ENCODE data around the gene RFX2.
"Not testable (repeated sequence)": the region's sequence is repeated elsewhere in the genome, so short reads cannot be mapped to it uniquely, and the experiment has no call there.

RFX2 gene

GRCh38 chr19:6073858-6074708, 36.2 kb downstream of the RFX2 start:
- no peak overlapping the region for H3K9ac ChIP-seq (ENCODE audit: low read length)
- H3K27me3 ChIP-seq (replicated peaks; ENCODE audit: control insufficient read depth, insufficient read depth, low read length), result no peaks in the 10 kb centered on the region
- H3K4me1 ChIP-seq (ENCODE audit: control insufficient read depth, insufficient read depth, low read length), result peaks cover 60% of the 10 kb centered on the region
- no peak overlapping the region for H3K4me3 ChIP-seq (ENCODE audit: low read length)
- no peak for DNase-seq (ENCODE audit: low read depth)
- no peaks in the 10 kb centered on the region for H3K36me3 ChIP-seq (ENCODE audit: control insufficient read depth, insufficient read depth, low read length, severe bottlenecking)
- H3K9me3 ChIP-seq (ENCODE audit: control insufficient read depth, low read length), result no peaks in the 10 kb centered on the region

GRCh38 chr19:6073233-6073632, 37.1 kb downstream of the RFX2 start:
- not testable (repeated sequence) for H3K27me3 ChIP-seq (replicated peaks; ENCODE audit: control insufficient read depth, insufficient read depth, low read length); H3K36me3 ChIP-seq (ENCODE audit: control insufficient read depth, insufficient read depth, low read length, severe bottlenecking); H3K9ac ChIP-seq (ENCODE audit: low read length); H3K4me3 ChIP-seq (ENCODE audit: low read length); H3K9me3 ChIP-seq (ENCODE audit: control insufficient read depth, low read length); DNase-seq (ENCODE audit: low read depth)
- H3K4me1 ChIP-seq (ENCODE audit: control insufficient read depth, insufficient read depth, low read length), result peaks cover 61% of the 10 kb centered on the region

- Histone ChIP-seq H3K27me3 (replicated peaks; ENCODE audit: control insufficient read depth, insufficient read depth, low read length) (no peaks in the 10 kb centered on the region), H3K36me3 (ENCODE audit: control insufficient read depth, insufficient read depth, low read length, severe bottlenecking) (no peaks in the 10 kb centered on the region), H3K9ac (ENCODE audit: low read length) (peak overlapping the region; percentile 83), H3K4me3 (ENCODE audit: low read length) (peak overlapping the region; percentile 60), H3K9me3 (ENCODE audit: control insufficient read depth, low read length) (no peaks in the 10 kb centered on the region), H3K4me1 (ENCODE audit: control insufficient read depth, insufficient read depth, low read length) (peaks cover 66% of the 10 kb centered on the region)
- no peak for DNase-seq (ENCODE audit: low read depth)
These were observed 38.4 kb downstream of the RFX2 start for GRCh38 chr19:6071875-6072274.

GRCh38 chr19:6070720-6071485, 39.4 kb downstream of the RFX2 start:
- Histone ChIP-seq H3K9me3 (ENCODE audit: control insufficient read depth, low read length) (no peaks in the 10 kb centered on the region), H3K9ac (ENCODE audit: low read length) (peak overlapping the region; percentile 83), H3K4me3 (ENCODE audit: low read length) (peak overlapping the region; percentile 60), H3K36me3 (ENCODE audit: control insufficient read depth, insufficient read depth, low read length, severe bottlenecking) (no peaks in the 10 kb centered on the region), H3K27me3 (replicated peaks; ENCODE audit: control insufficient read depth, insufficient read depth, low read length) (no peaks in the 10 kb centered on the region), H3K4me1 (ENCODE audit: control insufficient read depth, insufficient read depth, low read length) (peaks cover 67% of the 10 kb centered on the region)
- peak; percentile 90 for DNase-seq (ENCODE audit: low read depth)

GRCh38 chr19:6070207-6070681, 40.1 kb downstream of the RFX2 start:
- no peak for DNase-seq (ENCODE audit: low read depth)
- H3K9ac ChIP-seq (ENCODE audit: low read length), result peak overlapping the region; percentile 83

GRCh38 chr19:6069268-6069791, 41.0 kb downstream of the RFX2 start:
- Histone ChIP-seq H3K27me3 (replicated peaks; ENCODE audit: control insufficient read depth, insufficient read depth, low read length) (no peaks in the 10 kb centered on the region), H3K9me3 (ENCODE audit: control insufficient read depth, low read length) (no peaks in the 10 kb centered on the region), H3K4me1 (ENCODE audit: control insufficient read depth, insufficient read depth, low read length) (peaks cover 61% of the 10 kb centered on the region), H3K4me3 (ENCODE audit: low read length) (no peak overlapping the region), H3K9ac (ENCODE audit: low read length) (no peak overlapping the region), H3K36me3 (ENCODE audit: control insufficient read depth, insufficient read depth, low read length, severe bottlenecking) (no peaks in the 10 kb centered on the region)
- DNase-seq (ENCODE audit: low read depth), result no peak

More at GRCh38 chr19:6070207-6070681, 40.1 kb downstream of the RFX2 start:
- no peaks in the 10 kb centered on the region for H3K36me3 ChIP-seq (ENCODE audit: control insufficient read depth, insufficient read depth, low read length, severe bottlenecking)
- H3K27me3 ChIP-seq (replicated peaks; ENCODE audit: control insufficient read depth, insufficient read depth, low read length), result no peaks in the 10 kb centered on the region
- no peak overlapping the region for H3K4me3 ChIP-seq (ENCODE audit: low read length)
- no peaks in the 10 kb centered on the region for H3K9me3 ChIP-seq (ENCODE audit: control insufficient read depth, low read length)
- peaks cover 66% of the 10 kb centered on the region for H3K4me1 ChIP-seq (ENCODE audit: control insufficient read depth, insufficient read depth, low read length)

- peaks cover 65% of the 10 kb centered on the region for H3K4me1 ChIP-seq (ENCODE audit: control insufficient read depth, insufficient read depth, low read length)
- H3K36me3 ChIP-seq (ENCODE audit: control insufficient read depth, insufficient read depth, low read length, severe bottlenecking), result no peaks in the 10 kb centered on the region
- no peaks in the 10 kb centered on the region for H3K9me3 ChIP-seq (ENCODE audit: control insufficient read depth, low read length)
- H3K4me3 ChIP-seq (ENCODE audit: low read length), result no peak overlapping the region
- no peak overlapping the region for H3K9ac ChIP-seq (ENCODE audit: low read length)
- no peaks in the 10 kb centered on the region for H3K27me3 ChIP-seq (replicated peaks; ENCODE audit: control insufficient read depth, insufficient read depth, low read length)
- DNase-seq (ENCODE audit: low read depth), result no peak
These were observed 41.6 kb downstream of the RFX2 start for GRCh38 chr19:6068711-6069110.

- H3K27me3 ChIP-seq (replicated peaks; ENCODE audit: control insufficient read depth, insufficient read depth, low read length), result no peaks in the 10 kb centered on the region
- no peaks in the 10 kb centered on the region for H3K36me3 ChIP-seq (ENCODE audit: control insufficient read depth, insufficient read depth, low read length, severe bottlenecking)
- no peaks in the 10 kb centered on the region for H3K9me3 ChIP-seq (ENCODE audit: control insufficient read depth, low read length)
- no peak for DNase-seq (ENCODE audit: low read depth)
- H3K9ac ChIP-seq (ENCODE audit: low read length), result no peak overlapping the region
- H3K4me3 ChIP-seq (ENCODE audit: low read length), result no peak overlapping the region
- peaks cover 63% of the 10 kb centered on the region for H3K4me1 ChIP-seq (ENCODE audit: control insufficient read depth, insufficient read depth, low read length)
These were observed 42.3 kb downstream of the RFX2 start for GRCh38 chr19:6067975-6068374.

- Histone ChIP-seq H3K27me3 (replicated peaks; ENCODE audit: control insufficient read depth, insufficient read depth, low read length) (no peaks in the 10 kb centered on the region), H3K36me3 (ENCODE audit: control insufficient read depth, insufficient read depth, low read length, severe bottlenecking) (no peaks in the 10 kb centered on the region), H3K4me3 (ENCODE audit: low read length) (peak overlapping the region; percentile 39), H3K4me1 (ENCODE audit: control insufficient read depth, insufficient read depth, low read length) (peaks cover 67% of the 10 kb centered on the region), H3K9me3 (ENCODE audit: control insufficient read depth, low read length) (no peaks in the 10 kb centered on the region), H3K9ac (ENCODE audit: low read length) (peak overlapping the region; percentile 39)
- peak; percentile 94 for DNase-seq (ENCODE audit: low read depth)
These were observed 43.3 kb downstream of the RFX2 start for GRCh38 chr19:6066661-6067646.

- Histone ChIP-seq H3K36me3 (ENCODE audit: control insufficient read depth, insufficient read depth, low read length, severe bottlenecking) (no peaks in the 10 kb centered on the region), H3K9me3 (ENCODE audit: control insufficient read depth, low read length) (no peaks in the 10 kb centered on the region), H3K4me1 (ENCODE audit: control insufficient read depth, insufficient read depth, low read length) (peaks cover 66% of the 10 kb centered on the region), H3K27me3 (replicated peaks; ENCODE audit: control insufficient read depth, insufficient read depth, low read length) (no peaks in the 10 kb centered on the region), H3K9ac (ENCODE audit: low read length) (peak overlapping the region; percentile 39), H3K4me3 (ENCODE audit: low read length) (peak overlapping the region; percentile 17)
- no peak for DNase-seq (ENCODE audit: low read depth)
These were observed 44.5 kb downstream of the RFX2 start for GRCh38 chr19:6065685-6066374.

Measured in adipocyte (in vitro differentiated cells).